ENCODE data around the gene COL5A1. TPM values are rescaled to one million over a fixed set of nuclear protein-coding genes. Genes with fewer than 3 reads are reported as not detected.

Gene COL5A1
- total and polyA plus RNA-seq, 2 experiments from 2014 or later, result 2.5 to 13.1 TPM

- Histone ChIP-seq H2AFZ (no peak overlapping the region), H3K79me2 (replicated peaks; ENCODE audit: insufficient read depth) (no peaks in the 10 kb centered on the region), H3K4me3 (no peak overlapping the region), H4K20me1 (replicated peaks; ENCODE audit: insufficient read depth) (no peaks in the 10 kb centered on the region), H3K36me3 (ENCODE audit: insufficient read depth) (no peaks in the 10 kb centered on the region), H3K27ac (ENCODE audit: low read depth) (no peak overlapping the region), H3K9me2 (ENCODE audit: insufficient read depth) (0 out of 2 replicates have a peak, but pooled peaks cover 3% of the 10 kb centered on the region), H3K4me1 (ENCODE audit: insufficient read depth) (no peaks in the 10 kb centered on the region), H3K27me3 (ENCODE audit: insufficient read depth) (no peaks in the 10 kb centered on the region), H3K4me2 (no peak overlapping the region), H3F3A (replicated peaks; ENCODE audit: low read depth) (no peaks in the 10 kb centered on the region)
- Mint-ChIP-seq H3K27me3 (ENCODE audit: insufficient read depth, low read depth, poor library complexity) (peaks cover 7% of the 10 kb centered on the region), H3K4me3 (no peak overlapping the region), H3K36me3 (ENCODE audit: low read depth) (peaks cover 6% of the 10 kb centered on the region; the same call in 1 of the 3 replicates), H3K4me1 (no peaks in the 10 kb centered on the region), H3K27ac (no peak overlapping the region), H3K9me3 (peaks cover 11% of the 10 kb centered on the region)
- TF ChIP-seq ZNF462 (CRISPR knock-in tag; IDR thresholded peaks at IDR 0.05) (no peak), POLR2AphosphoS5 (IDR thresholded peaks at IDR 0.05; ENCODE audit: low read depth) (no peak), JUNB (IDR thresholded peaks at IDR 0.05; ENCODE audit: unreplicated experiment) (no peak)
- no peak for DNase-seq (ENCODE audit: low spot score)
- no peak for ATAC-seq
These were observed 213.8 kb downstream of the COL5A1 start for GRCh38 chr9:134855231-134855899.

DNA sequence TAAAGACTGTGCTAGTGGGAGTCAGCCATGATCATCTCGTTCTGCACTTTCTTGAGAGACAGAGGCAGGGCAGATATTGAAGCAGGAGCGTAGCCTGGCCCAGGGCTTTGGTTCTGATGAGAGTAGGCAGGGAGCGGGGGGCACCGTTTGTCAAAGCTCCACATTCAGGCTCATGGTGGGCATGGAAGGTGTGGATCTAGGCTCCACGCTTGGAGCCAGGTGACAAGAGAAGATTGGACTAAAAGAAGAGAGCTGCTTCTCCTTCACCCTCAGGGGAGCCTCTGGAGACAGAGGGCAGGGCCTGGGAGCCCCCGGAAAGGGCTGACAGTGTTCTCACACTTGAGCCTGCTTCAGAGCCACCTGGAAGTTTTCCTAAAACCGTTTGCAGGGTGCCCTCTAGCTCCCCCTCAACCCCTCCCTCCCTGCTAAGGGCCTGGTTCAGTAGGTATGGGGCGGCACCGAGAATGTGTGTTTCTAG, 214.3 kb downstream of the COL5A1 start:
- Histone ChIP-seq H3K79me2 (replicated peaks; ENCODE audit: insufficient read depth) (no peaks in the 10 kb centered on the region), H3K4me3 (no peak overlapping the region), H3K4me1 (ENCODE audit: insufficient read depth) (no peaks in the 10 kb centered on the region), H3K9me2 (ENCODE audit: insufficient read depth) (0 out of 2 replicates have a peak, but pooled peaks cover 3% of the 10 kb centered on the region), H3K27ac (ENCODE audit: low read depth) (no peak overlapping the region), H2AFZ (no peak overlapping the region), H3K36me3 (ENCODE audit: insufficient read depth) (no peaks in the 10 kb centered on the region), H3F3A (replicated peaks; ENCODE audit: low read depth) (no peaks in the 10 kb centered on the region), H4K20me1 (replicated peaks; ENCODE audit: insufficient read depth) (no peaks in the 10 kb centered on the region), H3K27me3 (ENCODE audit: insufficient read depth) (no peaks in the 10 kb centered on the region), H3K4me2 (no peak overlapping the region)
- Mint-ChIP-seq H3K27ac (no peak overlapping the region), H3K27me3 (ENCODE audit: insufficient read depth, low read depth, poor library complexity) (peaks cover 7% of the 10 kb centered on the region), H3K4me3 (no peak overlapping the region), H3K9me3 (peaks cover 16% of the 10 kb centered on the region), H3K36me3 (ENCODE audit: low read depth) (peaks cover 9% of the 10 kb centered on the region), H3K4me1 (no peaks in the 10 kb centered on the region)
- DNase-seq (ENCODE audit: low spot score) (no peak), ATAC-seq (no peak)
- TF ChIP-seq JUNB (IDR thresholded peaks at IDR 0.05; ENCODE audit: unreplicated experiment), result no peak
- TF ChIP-seq NANOG (IDR thresholded peaks at IDR 0.05; ENCODE audit: borderline replicate concordance), result no peak
- TF ChIP-seq CREB1 (CRISPR knock-in tag; IDR thresholded peaks at IDR 0.05; ENCODE audit: low read depth), result no peak
- TF ChIP-seq ZNF331 (CRISPR knock-in tag; IDR thresholded peaks at IDR 0.05; ENCODE audit: low read depth), result no peak
- TF ChIP-seq POLR2AphosphoS5 (IDR thresholded peaks at IDR 0.05; ENCODE audit: low read depth), result no peak
- TF ChIP-seq, protein P1, sequence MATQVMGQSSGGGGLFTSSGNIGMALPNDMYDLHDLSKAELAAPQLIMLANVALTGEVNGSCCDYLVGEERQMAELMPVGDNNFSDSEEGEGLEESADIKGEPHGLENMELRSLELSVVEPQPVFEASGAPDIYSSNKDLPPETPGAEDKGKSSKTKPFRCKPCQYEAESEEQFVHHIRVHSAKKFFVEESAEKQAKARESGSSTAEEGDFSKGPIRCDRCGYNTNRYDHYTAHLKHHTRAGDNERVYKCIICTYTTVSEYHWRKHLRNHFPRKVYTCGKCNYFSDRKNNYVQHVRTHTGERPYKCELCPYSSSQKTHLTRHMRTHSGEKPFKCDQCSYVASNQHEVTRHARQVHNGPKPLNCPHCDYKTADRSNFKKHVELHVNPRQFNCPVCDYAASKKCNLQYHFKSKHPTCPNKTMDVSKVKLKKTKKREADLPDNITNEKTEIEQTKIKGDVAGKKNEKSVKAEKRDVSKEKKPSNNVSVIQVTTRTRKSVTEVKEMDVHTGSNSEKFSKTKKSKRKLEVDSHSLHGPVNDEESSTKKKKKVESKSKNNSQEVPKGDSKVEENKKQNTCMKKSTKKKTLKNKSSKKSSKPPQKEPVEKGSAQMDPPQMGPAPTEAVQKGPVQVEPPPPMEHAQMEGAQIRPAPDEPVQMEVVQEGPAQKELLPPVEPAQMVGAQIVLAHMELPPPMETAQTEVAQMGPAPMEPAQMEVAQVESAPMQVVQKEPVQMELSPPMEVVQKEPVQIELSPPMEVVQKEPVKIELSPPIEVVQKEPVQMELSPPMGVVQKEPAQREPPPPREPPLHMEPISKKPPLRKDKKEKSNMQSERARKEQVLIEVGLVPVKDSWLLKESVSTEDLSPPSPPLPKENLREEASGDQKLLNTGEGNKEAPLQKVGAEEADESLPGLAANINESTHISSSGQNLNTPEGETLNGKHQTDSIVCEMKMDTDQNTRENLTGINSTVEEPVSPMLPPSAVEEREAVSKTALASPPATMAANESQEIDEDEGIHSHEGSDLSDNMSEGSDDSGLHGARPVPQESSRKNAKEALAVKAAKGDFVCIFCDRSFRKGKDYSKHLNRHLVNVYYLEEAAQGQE (IDR thresholded peaks at IDR 0.05; ENCODE audit: unreplicated experiment), result no peak
- TF ChIP-seq, protein P2, sequence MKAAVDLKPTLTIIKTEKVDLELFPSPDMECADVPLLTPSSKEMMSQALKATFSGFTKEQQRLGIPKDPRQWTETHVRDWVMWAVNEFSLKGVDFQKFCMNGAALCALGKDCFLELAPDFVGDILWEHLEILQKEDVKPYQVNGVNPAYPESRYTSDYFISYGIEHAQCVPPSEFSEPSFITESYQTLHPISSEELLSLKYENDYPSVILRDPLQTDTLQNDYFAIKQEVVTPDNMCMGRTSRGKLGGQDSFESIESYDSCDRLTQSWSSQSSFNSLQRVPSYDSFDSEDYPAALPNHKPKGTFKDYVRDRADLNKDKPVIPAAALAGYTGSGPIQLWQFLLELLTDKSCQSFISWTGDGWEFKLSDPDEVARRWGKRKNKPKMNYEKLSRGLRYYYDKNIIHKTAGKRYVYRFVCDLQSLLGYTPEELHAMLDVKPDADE (IDR thresholded peaks at IDR 0.05), result no peak
- no peak for TF ChIP-seq EZH2phosphoT487 (IDR thresholded peaks at IDR 0.05; ENCODE audit: unreplicated experiment)

Data from GM23338 (cell line).